ENCODE measurements around the gene ANKRD36B. TPM values are rescaled to one million over a fixed set of nuclear protein-coding genes. Genes with fewer than 3 reads are reported as not detected.
"Not testable (repeated sequence)": the region's sequence is repeated elsewhere in the genome, so short reads cannot be mapped to it uniquely, and the experiment has no call there.

The ANKRD36B gene
- total RNA-seq = 1 to 10 TPM; 2.0 to 6.9 (median 3.6) TPM
- long read RNA-seq = 0 reads

- not testable (repeated sequence) for H3K27me3 ChIP-seq, H3K36me3 ChIP-seq, H3K4me1 ChIP-seq, H3K9me3 ChIP-seq
- DNase-seq = peak; percentile 65 to 76 (median 70)
- TF ChIP-seq CTCF (IDR thresholded peaks at IDR 0.05) (peak in 1 of 4 donors; percentile 9), POLR2A (IDR thresholded peaks at IDR 0.05) (peak; percentile 66)
- intact Hi-C loops (cut with DNase I) = loop anchor here in 1 of 2 donors (10.0 kb wide), 1 partner anchor 105 kb away; no protein-coding TSS in a partner anchor
- WGBS (ENCODE audit: insufficient coverage, low coverage, low lambda C conversion rate, missing lambda C conversion rate) = 0% methylated on average over 14 of the region's 90 CpGs
- peak within 1 kb of the TSS; percentile 53 to 60 (median 55) for H3K4me3 ChIP-seq
- H3K27ac ChIP-seq = peak within 1 kb of the TSS; percentile 58 to 90 (median 72)
- ATAC-seq = peak; percentile 72 to 82 (median 76)
Observed at GRCh38 chr2:97589598-97590510, at the start of gene ANKRD36B. Gene ANKRD36B, minus strand, starts transcription at chr2:97589877. Its CDS starts 192 bp downstream, at chr2:97589685.

DNA sequence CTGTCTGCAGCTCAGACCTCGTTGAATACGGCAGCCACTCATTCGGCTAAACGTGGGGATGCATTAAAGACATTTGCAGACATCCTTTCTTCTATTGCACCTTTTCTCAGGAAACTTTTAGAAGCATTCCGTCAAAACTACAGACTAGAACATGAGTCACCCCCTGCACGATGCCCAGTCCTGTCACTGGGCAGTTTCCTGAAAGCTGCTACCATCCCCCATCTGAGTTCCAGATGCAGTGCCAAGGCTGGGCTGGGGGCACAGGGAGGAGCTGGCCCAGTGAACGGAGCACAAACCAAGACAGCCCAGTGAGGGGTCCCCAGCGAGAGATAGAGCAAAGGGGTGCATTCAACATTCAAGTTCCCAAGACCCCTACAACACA lies 36.4 kb upstream of the ANKRD36B start:
- not testable (repeated sequence) for H3K4me3 ChIP-seq, H3K27ac ChIP-seq, H3K36me3 ChIP-seq

GRCh38 chr2:97625354-97626048 lies 35.8 kb upstream of the ANKRD36B start:
- H3K27ac ChIP-seq; intact Hi-C loops (cut with DNase I); H3K27me3 ChIP-seq; H3K36me3 ChIP-seq; DNase-seq; ATAC-seq; H3K4me1 ChIP-seq; H3K9me3 ChIP-seq; H3K4me3 ChIP-seq: not testable (repeated sequence)
- no CpG with 5 or more reads among the region's 8 CpGs for WGBS (ENCODE audit: insufficient coverage, low coverage, low lambda C conversion rate, missing lambda C conversion rate)

More for the DNA sequence above, 36.4 kb upstream of the ANKRD36B start:
- H3K27me3 ChIP-seq; H3K9me3 ChIP-seq; intact Hi-C loops (cut with DNase I); DNase-seq; ATAC-seq; H3K4me1 ChIP-seq: not testable (repeated sequence)
- no CpG with 5 or more reads among the region's 8 CpGs for WGBS (ENCODE audit: insufficient coverage, low coverage, low lambda C conversion rate, missing lambda C conversion rate)

GRCh38 chr2:97622976-97623375 lies 33.3 kb upstream of the ANKRD36B start:
- H3K9me3 ChIP-seq; DNase-seq; H3K27ac ChIP-seq; H3K27me3 ChIP-seq; ATAC-seq; H3K4me1 ChIP-seq; intact Hi-C loops (cut with DNase I); H3K36me3 ChIP-seq; H3K4me3 ChIP-seq: not testable (repeated sequence)

DNA sequence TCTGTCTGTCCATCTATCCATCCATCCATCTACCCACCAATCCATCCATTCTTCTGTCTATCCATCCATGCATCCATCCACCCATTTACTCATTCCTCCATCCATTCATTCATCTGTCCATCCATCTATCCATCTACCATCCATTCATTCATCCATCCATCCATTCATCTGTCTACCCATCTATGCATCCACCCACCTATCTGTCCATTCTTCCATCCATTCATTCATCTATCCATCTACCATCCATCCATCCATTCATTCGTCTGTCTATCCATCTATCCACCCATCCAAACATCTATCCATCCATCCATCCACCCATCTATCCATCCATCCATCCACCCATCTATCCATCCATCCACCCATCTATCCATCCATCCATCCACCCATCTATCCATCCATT lies 30.8 kb upstream of the ANKRD36B start:
- WGBS (ENCODE audit: insufficient coverage, low coverage, low lambda C conversion rate, missing lambda C conversion rate) = 38% methylated on average over 1 of the region's 1 CpG
- H3K27ac ChIP-seq; ATAC-seq; H3K4me3 ChIP-seq; DNase-seq; H3K9me3 ChIP-seq; H3K36me3 ChIP-seq; H3K4me1 ChIP-seq; H3K27me3 ChIP-seq; intact Hi-C loops (cut with DNase I): not testable (repeated sequence)

- H3K4me1 ChIP-seq; H3K36me3 ChIP-seq; DNase-seq; intact Hi-C loops (cut with DNase I); H3K27ac ChIP-seq; H3K4me3 ChIP-seq; H3K9me3 ChIP-seq; H3K27me3 ChIP-seq: not testable (repeated sequence)
- WGBS (ENCODE audit: insufficient coverage, low coverage, low lambda C conversion rate, missing lambda C conversion rate) = 50% methylated on average over 3 of the region's 14 CpGs
- ATAC-seq = peak in 2 of 4 donors; percentile 34 to 67
Observed at GRCh38 chr2:97618939-97619827, 29.5 kb upstream of the ANKRD36B start.

Data from right lobe of liver (tissue), 6 donors.